Measurements from ENCODE around the gene AP1AR. TPM values are rescaled to one million over a fixed set of nuclear protein-coding genes. Genes with fewer than 3 reads are reported as not detected.

Gene AP1AR
- total and polyA plus RNA-seq, 5 donors = 6.1 to 11.6 (median 10.3) TPM

Other genes starting within 250 kb of the AP1AR start
- 1 to 10 TPM; 4.8 to 7.9 (median 7.1) TPM for gene FAM241A, start 86.3 kb upstream of the AP1AR start, total RNA-seq
- 6.8 TPM for gene FAM241A, start 86.3 kb upstream of the AP1AR start, polyA plus RNA-seq
- gene TIFA, start 54.1 kb downstream of the AP1AR start, total RNA-seq = 10 to 100 TPM; 11.6 to 35.9 (median 25.9) TPM
- gene TIFA, start 54.1 kb downstream of the AP1AR start, polyA plus RNA-seq = 14.5 TPM
- 1 to 10 TPM; 7.7 to 8.9 (median 8.2) TPM for gene ALPK1, start 65.6 kb downstream of the AP1AR start, total RNA-seq
- 2.6 TPM for gene ALPK1, start 65.6 kb downstream of the AP1AR start, polyA plus RNA-seq

Measured in right cardiac atrium (tissue), 5 donors.